GM18526 (cell line): ENCODE results near the gene STAC3.

Source experiments
- POLR2A ChIP-seq: IDR thresholded peaks from 3 replicates; pipeline ENCODE4 v1.6.1; 2011; ENCODE audit not compliant: insufficient read length; ENCODE audit errors: extremely low read depth

The STAC3 gene

DNA sequence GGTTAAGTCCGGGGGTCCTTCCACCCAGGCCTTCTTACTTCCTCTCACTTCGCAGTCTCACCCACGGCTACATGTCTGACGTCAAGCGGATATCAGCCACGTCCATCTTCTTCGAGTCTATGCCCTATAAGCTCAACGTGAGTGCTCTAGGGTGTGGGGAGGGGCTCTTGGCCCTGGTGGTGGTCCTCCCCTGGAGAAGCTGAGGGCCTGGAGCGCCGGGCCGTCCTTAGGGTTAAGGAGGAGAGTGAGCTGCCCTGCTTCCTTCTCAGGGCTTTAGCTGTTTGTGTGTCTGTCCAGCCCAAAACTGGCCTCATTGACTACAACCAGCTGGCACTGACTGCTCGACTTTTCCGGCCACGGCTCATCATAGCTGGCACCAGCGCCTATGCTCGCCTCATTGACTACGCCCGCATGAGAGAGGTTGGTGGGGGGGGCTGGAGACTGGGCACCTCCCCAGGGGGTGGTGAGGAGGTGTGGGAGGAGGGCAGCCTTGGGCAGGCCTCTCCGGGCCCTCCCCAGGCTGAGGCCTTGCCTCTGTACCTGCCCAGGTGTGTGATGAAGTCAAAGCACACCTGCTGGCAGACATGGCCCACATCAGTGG, 18.7 kb downstream of the STAC3 start:
- TF ChIP-seq POLR2A: no peak

- no peak for TF ChIP-seq POLR2A
Measured at GRCh38 chr12:57231276-57232021, 19.5 kb downstream of the STAC3 start.

- TF ChIP-seq POLR2A: no peak
Measured at GRCh38 chr12:57230381-57231155, 20.4 kb downstream of the STAC3 start.

DNA sequence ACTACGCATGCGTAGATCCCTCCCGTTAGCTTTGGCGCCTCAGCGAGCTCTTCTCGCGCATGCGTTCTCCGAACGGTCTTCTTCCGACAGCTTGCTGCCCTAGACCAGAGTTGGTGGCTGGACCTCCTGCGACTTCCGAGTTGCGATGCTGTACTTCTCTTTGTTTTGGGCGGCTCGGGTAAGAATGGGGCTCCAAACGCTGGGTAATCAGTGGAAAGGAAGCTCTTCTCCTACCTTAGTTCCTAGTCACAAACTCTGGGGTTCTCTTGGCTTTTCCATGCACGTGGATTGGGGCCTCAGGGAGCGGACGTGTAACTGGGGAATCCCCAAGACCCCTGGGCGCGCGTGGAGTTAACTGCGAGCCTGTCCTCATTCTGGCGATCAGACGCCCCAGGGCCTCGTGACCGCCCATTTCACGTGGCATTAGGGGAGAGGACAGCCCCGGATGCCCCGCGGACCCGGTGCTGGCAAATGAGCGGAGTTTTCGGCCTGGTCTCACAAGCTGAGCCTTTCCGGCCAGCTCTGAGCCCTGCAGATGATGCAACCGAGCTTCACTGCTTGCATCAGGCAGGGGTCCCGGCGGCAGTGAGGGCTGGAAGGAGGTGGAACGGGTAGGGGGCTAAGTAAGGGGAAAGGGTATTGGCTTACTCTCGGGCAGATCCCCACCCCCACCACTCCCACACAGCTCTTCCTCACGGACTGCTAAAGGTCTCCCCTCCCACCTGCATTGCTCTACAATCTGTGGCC, 21.2 kb downstream of the STAC3 start, which contains the start of gene SHMT2:
SHMT2 (plus strand) TSS at position 78 of the 747 bp plus-strand sequence; CDS start at position 146, 68 bp downstream.
- peak; percentile 61 for TF ChIP-seq POLR2A

GRCh38 chr12:57229046-57229633, 21.8 kb downstream of the STAC3 start:
- TF ChIP-seq POLR2A: no peak

DNA sequence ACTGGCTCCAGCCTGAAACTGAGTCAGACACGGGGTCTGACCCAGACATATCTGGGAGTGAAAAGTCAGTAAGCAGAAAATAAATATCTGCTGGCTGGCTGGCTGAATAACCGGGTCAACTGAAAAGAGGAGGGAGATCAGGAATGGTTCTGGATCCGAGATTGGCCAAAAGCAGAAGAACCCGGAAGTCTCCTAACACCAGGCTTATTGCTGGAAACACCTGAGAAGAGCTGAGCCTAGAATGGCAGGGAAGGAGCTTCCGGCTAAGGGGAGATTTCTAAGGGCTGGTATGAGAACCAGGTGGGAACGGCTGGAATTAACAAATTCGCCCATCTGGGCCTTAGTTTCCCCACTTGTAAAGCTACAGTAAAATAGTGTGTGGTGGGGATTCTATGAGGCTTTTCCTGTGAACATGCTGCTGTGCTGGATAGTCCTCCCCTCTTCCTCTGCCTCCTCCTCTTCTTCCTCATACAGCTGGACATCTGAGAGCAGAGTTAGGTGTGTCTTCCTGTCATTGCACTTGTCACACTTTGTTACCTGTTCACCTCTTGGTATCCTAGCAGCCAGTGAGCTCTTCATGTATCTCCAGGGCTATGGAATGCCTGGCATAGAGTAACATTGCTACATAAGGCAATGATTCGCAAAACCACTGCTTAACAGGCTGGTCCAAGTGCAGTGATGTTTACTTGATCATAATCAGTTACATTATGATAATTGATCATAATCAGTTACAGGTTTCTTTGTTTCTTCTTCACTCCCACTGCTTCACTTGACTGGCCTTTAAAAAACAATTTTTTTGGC, 23.5 kb downstream of the STAC3 start:
- TF ChIP-seq POLR2A: no peak

- no peak for TF ChIP-seq POLR2A
Measured at GRCh38 chr12:57226588-57227314, 24.2 kb downstream of the STAC3 start.

GRCh38 chr12:57225680-57226210, 25.2 kb downstream of the STAC3 start:
- no peak for TF ChIP-seq POLR2A

DNA sequence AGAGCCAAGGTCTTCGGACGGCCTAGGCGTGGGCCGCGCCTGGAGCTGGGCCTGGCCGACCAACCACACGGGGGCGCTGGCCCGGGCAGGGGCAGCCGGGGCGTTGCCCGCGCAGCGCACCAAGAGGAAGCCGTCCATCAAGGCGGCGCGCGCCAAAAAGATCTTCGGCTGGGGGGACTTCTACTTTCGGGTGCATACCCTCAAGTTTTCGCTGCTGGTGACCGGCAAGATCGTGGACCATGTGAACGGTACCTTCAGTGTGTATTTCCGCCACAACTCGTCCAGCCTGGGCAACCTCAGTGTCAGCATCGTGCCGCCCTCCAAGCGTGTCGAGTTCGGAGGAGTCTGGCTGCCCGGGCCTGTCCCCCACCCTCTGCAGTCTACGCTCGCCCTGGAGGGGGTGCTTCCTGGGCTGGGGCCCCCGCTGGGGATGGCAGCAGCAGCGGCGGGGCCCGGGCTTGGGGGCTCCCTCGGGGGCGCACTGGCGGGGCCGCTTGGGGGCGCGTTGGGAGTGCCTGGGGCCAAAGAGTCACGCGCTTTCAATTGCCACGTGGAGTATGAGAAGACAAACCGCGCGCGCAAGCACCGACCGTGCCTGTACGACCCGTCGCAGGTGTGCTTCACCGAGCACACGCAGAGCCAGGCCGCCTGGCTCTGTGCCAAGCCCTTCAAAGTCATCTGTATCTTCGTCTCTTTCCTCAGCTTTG, 25.9 kb downstream of the STAC3 start:
- TF ChIP-seq POLR2A: no peak

DNA sequence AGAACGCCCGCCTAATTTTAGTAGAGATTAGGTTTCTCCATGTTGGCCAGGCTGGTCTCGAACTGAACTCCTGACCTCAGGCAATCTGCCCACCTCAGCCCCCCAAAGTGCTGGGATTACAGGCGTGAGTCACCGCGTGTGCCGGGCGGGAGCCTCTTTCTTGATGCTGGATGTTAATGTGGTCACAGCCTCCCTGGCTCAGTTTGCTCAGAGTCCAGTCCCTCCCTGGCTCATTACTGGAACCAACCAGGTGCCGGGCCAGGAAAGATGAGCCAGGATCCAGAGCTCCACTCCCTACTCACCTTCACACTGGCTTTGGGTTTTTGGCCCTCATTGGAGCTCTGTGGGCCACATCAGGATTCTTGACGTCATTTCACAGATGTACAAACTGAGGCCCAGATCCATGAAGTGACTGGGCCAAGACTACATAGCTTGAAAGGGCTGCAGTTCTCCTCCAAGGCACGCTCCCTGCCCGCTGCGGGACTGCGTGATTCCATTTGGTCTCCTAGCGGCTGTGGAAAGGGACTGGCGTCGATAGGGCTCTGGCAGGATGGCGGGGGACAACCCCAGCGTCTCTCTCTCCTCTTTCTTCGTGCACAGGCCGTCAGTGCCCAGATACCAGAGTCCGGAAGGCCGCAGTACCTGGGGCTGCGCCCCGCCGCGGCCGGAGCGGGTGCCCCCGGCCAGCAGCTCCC, 26.6 kb downstream of the STAC3 start:
- TF ChIP-seq POLR2A: no peak

- no peak for TF ChIP-seq POLR2A
Measured at GRCh38 chr12:57223191-57224165, 27.5 kb downstream of the STAC3 start.
